Measurements from ENCODE around the gene RPS6KA4. TPM values are rescaled to one million over a fixed set of nuclear protein-coding genes. Genes with fewer than 3 reads are reported as not detected.

RPS6KA4 gene
- polyA plus RNA-seq, 1 donor (not counting 4 experiments of a cell fraction or from before 2014, with no cell fraction given), result 52.4 TPM

GRCh38 chr11:64385945-64386704 lies 27.2 kb downstream of the RPS6KA4 start:
- no peak for FAIRE-seq
- dilution Hi-C loops (cut with MboI; ENCODE audit: extremely low pct_ligation_motif_present, low sequenced_read_pairs), result no loop called here
- no peaks in the 10 kb centered on the region for H3K4me1 ChIP-seq (ENCODE audit: control insufficient read depth, extremely low read depth, insufficient read depth, low read length)

GRCh38 chr11:64387916-64388315 lies 29.0 kb downstream of the RPS6KA4 start:
- TF ChIP-seq EZH2 (IDR thresholded peaks at IDR 0.05; ENCODE audit: low read length), result no peak
- TF ChIP-seq CTCF (optimal IDR thresholded peaks at IDR 0.05 in 1 of 3, IDR thresholded peaks at IDR 0.05 in 1 of 3, conservative IDR thresholded peaks at IDR 0.05 in 1 of 3; ENCODE audit: extremely low read depth in 1 of 3, insufficient read depth in 2 of 3, low read length in 3 of 3), result no peak

More at GRCh38 chr11:64385945-64386704, 27.2 kb downstream of the RPS6KA4 start:
- Histone ChIP-seq H3K36me3 (ENCODE audit: control insufficient read depth in 2 of 2, extremely low read depth in 1 of 2, insufficient read depth in 2 of 2, low read length in 2 of 2) (no peaks in the 10 kb centered on the region), H3K4me3 (ENCODE audit: control insufficient read depth in 2 of 3, extremely low read depth in 1 of 3, insufficient read depth in 2 of 3, low read depth in 1 of 3, low read length in 3 of 3) (no peak overlapping the region), H4K20me1 (ENCODE audit: control insufficient read depth, extremely low read depth, insufficient read depth, low read length) (no peaks in the 10 kb centered on the region), H2AFZ (ENCODE audit: control insufficient read depth, low read length) (no peak overlapping the region), H3K4me2 (ENCODE audit: control insufficient read depth, extremely low read depth, insufficient read depth, low read depth, low read length) (no peak overlapping the region), H3K27ac (ENCODE audit: control insufficient read depth, insufficient read depth, low read length) (no peak overlapping the region), H3K27me3 (ENCODE audit: control insufficient read depth, extremely low read depth, insufficient read depth, low read length) (peaks cover 28% of the 10 kb centered on the region), H3K9me3 (ENCODE audit: control insufficient read depth, low read depth, low read length) (no peaks in the 10 kb centered on the region), H3K9me1 (ENCODE audit: control insufficient read depth, extremely low read depth, insufficient read depth, low read length) (no peaks in the 10 kb centered on the region), H3K79me2 (ENCODE audit: control insufficient read depth, insufficient read depth, low read length) (no peaks in the 10 kb centered on the region), H3K9ac (ENCODE audit: control insufficient read depth, extremely low read depth, insufficient read depth, low read length) (no peak overlapping the region)
- no peak for DNase-seq (ENCODE audit: low read depth, low spot score)
- no peak for TF ChIP-seq EZH2 (IDR thresholded peaks at IDR 0.05; ENCODE audit: low read length)
- no peak for TF ChIP-seq CTCF (optimal IDR thresholded peaks at IDR 0.05 in 1 of 3, IDR thresholded peaks at IDR 0.05 in 1 of 3, conservative IDR thresholded peaks at IDR 0.05 in 1 of 3; ENCODE audit: extremely low read depth in 1 of 3, insufficient read depth in 2 of 3, low read length in 3 of 3)

More at GRCh38 chr11:64387916-64388315, 29.0 kb downstream of the RPS6KA4 start:
- no peaks in the 10 kb centered on the region for H3K9me1 ChIP-seq (ENCODE audit: control insufficient read depth, extremely low read depth, insufficient read depth, low read length)
- no peak overlapping the region for H3K4me3 ChIP-seq (ENCODE audit: control insufficient read depth in 2 of 3, extremely low read depth in 1 of 3, insufficient read depth in 2 of 3, low read depth in 1 of 3, low read length in 3 of 3)
- no peak overlapping the region for H3K4me2 ChIP-seq (ENCODE audit: control insufficient read depth, extremely low read depth, insufficient read depth, low read depth, low read length)
- H3K9ac ChIP-seq (ENCODE audit: control insufficient read depth, extremely low read depth, insufficient read depth, low read length), result no peak overlapping the region
- H3K27ac ChIP-seq (ENCODE audit: control insufficient read depth, insufficient read depth, low read length), result no peak overlapping the region
- no peak overlapping the region for H2AFZ ChIP-seq (ENCODE audit: control insufficient read depth, low read length)
- H3K27me3 ChIP-seq (ENCODE audit: control insufficient read depth, extremely low read depth, insufficient read depth, low read length), result peaks cover 28% of the 10 kb centered on the region
- H3K9me3 ChIP-seq (ENCODE audit: control insufficient read depth, low read depth, low read length), result no peaks in the 10 kb centered on the region
- H3K36me3 ChIP-seq (ENCODE audit: control insufficient read depth in 2 of 2, extremely low read depth in 1 of 2, insufficient read depth in 2 of 2, low read length in 2 of 2), result no peaks in the 10 kb centered on the region
- DNase-seq (ENCODE audit: low read depth, low spot score) (no peak), FAIRE-seq (no peak)
- H3K4me1 ChIP-seq (ENCODE audit: control insufficient read depth, extremely low read depth, insufficient read depth, low read length), result no peaks in the 10 kb centered on the region
- no peaks in the 10 kb centered on the region for H4K20me1 ChIP-seq (ENCODE audit: control insufficient read depth, extremely low read depth, insufficient read depth, low read length)
- dilution Hi-C loops (cut with MboI; ENCODE audit: extremely low pct_ligation_motif_present, low sequenced_read_pairs), result no loop called here
- H3K79me2 ChIP-seq (ENCODE audit: control insufficient read depth, insufficient read depth, low read length), result no peaks in the 10 kb centered on the region
